ENCODE measurements around the gene AP4B1. TPM values are rescaled to one million over a fixed set of nuclear protein-coding genes. Genes with fewer than 3 reads are reported as not detected.
"Not testable (repeated sequence)": the region's sequence is repeated elsewhere in the genome, so short reads cannot be mapped to it uniquely, and the experiment has no call there.

AP4B1 gene
- 51.2 TPM for polyA plus RNA-seq (ENCODE audit: insufficient read length)
- long read RNA-seq, donor 1, partial matches to known transcripts, result 0 of 2 reads
- long read RNA-seq, donor 1, other reads (novel, unspliced or antisense), result 0 of 2 reads
- long read RNA-seq, donor 2, partial matches to known transcripts, result 8 of 9 reads
- long read RNA-seq, donor 2, other reads (novel, unspliced or antisense), result 0 of 9 reads
- long read RNA-seq, donor 3, partial matches to known transcripts, result 88 of 90 reads
- long read RNA-seq, donor 3, other reads (novel, unspliced or antisense), result 0 of 90 reads
- long read RNA-seq, donor 4, result 0 reads
- long read RNA-seq, donor 5, partial matches to known transcripts, result 10 of 14 reads
- long read RNA-seq, donor 5, other reads (novel, unspliced or antisense), result 0 of 14 reads
- long read RNA-seq, donor 6, partial matches to known transcripts, result 7 of 7 reads
- long read RNA-seq, donor 6, other reads (novel, unspliced or antisense), result 0 of 7 reads
- long read RNA-seq, donor 7, partial matches to known transcripts, result 5 of 15 reads
- long read RNA-seq, donor 7, other reads (novel, unspliced or antisense), result 6 of 15 reads
- long read RNA-seq, donor 8, partial matches to known transcripts, result 0 of 2 reads
- long read RNA-seq, donor 8, other reads (novel, unspliced or antisense), result 0 of 2 reads

GRCh38 chr1:113904674-113905434, at the start of gene AP4B1, which contains the start of gene DCLRE1B:
AP4B1 (minus strand) TSS chr1:113904799; CDS start chr1:113904717, 82 bp downstream.
DCLRE1B (plus strand) TSS chr1:113905326; CDS start chr1:113905587, 261 bp downstream.
- DNase-seq, result peak; percentile 99

DNA sequence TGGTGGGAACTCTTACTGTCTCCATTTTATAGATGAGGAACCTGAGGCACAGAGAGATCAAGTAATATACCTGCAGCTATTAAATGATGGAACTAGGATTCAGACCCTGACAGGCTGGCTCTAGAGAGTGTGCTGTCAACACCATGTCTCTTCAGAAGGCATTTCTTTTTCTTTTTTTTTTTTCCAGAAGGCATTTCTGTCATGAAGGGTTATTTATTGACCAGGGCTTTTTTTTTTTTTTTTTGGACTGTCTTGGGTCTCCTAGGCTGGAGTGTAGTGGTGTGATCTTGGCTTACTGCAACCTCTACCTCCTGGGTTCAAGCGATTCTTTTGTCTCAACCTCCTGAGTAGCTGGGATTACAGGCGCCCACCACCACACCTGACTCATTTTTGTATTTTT, 47.1 kb upstream of the AP4B1 start:
- no peak for DNase-seq

DNA sequence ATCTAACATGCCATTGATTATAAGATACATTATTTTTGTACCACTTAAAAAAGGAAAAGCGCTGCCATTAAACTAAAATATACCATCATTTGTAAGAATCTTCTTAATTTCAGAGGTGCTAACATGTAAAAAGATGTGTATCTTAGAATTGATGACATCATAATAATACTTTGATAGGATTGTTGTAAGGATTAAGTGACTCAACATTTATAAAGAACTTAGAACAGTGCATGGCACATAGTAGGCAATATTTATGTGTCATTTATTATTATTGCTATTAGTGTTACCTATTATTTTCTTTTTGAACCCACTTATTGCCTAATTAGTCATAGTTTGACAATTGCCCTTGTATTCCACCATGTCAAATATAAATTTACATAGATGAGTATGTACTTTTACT, 46.3 kb upstream of the AP4B1 start:
- no peak for DNase-seq

DNA sequence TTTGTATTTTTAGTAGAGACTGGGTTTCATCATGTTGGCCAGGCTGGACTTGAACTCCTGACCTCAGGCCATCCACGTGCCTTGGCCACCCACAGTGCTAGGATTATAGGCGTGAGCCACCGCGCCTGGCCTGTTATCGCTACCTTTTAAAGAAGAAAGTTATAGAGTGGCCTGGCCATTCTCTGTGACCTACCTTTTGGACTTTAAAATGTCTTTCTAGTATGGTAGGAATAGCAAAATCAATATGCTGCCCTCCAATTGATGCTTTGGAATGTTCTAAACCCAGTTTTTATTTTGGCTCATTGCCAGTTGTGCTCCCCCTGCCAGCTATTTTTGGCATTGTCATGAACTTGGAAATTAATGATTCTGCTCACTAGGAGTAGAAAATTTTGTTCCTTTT, 44.4 kb upstream of the AP4B1 start:
- no peak for DNase-seq

GRCh38 chr1:113948151-113948550, 43.6 kb upstream of the AP4B1 start:
- DNase-seq, result not testable (repeated sequence)

- DNase-seq, result no peak
Observed at GRCh38 chr1:113947388-113948107, 42.9 kb upstream of the AP4B1 start.

DNA sequence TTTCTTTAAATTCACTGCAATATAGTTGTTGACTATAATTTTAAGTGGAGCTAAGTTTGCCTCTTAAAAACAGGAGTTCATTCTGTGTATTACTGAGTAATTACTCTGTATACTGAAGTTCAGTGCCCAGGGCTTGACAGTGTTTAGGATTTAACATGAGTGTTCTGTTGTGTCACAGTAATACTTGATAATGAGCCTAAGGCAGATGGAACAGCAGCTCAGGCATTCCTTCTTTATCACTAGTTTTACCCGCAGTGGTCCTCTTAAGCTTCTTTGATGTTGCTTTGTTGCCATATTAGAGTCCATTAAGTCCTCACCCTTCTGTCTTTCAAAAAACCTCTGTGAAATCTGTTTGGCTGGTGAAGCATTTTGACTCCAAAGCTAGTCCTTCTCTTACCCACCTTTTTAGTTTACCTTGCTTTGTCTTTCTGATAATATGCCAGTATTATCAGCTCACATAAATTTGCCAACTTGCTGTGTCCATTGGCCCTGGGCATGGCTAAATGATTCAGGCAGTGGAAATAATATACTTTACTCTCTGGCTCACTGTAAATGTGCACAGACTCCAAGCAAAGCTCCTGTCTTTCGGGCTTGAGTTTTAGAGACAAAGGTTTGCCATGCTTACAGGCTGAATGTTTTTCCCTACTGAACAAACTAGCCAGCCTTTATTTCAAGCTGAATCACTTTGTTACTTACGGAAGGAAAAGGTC, 42.2 kb upstream of the AP4B1 start:
- no peak for DNase-seq

GRCh38 chr1:113946112-113946511, 41.5 kb upstream of the AP4B1 start:
- DNase-seq, result no peak

- DNase-seq, result no peak
Observed at GRCh38 chr1:113945329-113945728, 40.7 kb upstream of the AP4B1 start.

- no peak for DNase-seq
Observed at GRCh38 chr1:113943028-113943811, 38.6 kb upstream of the AP4B1 start.

GRCh38 chr1:113942527-113942926, 37.9 kb upstream of the AP4B1 start:
- no peak for DNase-seq

DNA sequence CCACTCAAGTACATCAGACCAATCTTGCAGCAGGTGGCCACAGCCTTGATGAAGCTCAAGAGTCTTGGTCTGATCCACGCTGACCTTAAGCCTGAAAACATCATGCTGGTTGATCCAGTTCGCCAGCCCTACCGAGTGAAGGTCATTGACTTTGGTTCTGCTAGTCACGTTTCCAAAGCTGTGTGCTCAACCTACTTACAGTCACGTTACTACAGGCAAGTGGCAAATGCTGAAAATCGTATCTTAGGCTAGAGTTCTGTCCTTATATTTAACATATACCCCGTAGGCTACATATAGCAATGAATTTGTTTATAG, 36.6 kb upstream of the AP4B1 start:
- DNase-seq, result no peak

DNA sequence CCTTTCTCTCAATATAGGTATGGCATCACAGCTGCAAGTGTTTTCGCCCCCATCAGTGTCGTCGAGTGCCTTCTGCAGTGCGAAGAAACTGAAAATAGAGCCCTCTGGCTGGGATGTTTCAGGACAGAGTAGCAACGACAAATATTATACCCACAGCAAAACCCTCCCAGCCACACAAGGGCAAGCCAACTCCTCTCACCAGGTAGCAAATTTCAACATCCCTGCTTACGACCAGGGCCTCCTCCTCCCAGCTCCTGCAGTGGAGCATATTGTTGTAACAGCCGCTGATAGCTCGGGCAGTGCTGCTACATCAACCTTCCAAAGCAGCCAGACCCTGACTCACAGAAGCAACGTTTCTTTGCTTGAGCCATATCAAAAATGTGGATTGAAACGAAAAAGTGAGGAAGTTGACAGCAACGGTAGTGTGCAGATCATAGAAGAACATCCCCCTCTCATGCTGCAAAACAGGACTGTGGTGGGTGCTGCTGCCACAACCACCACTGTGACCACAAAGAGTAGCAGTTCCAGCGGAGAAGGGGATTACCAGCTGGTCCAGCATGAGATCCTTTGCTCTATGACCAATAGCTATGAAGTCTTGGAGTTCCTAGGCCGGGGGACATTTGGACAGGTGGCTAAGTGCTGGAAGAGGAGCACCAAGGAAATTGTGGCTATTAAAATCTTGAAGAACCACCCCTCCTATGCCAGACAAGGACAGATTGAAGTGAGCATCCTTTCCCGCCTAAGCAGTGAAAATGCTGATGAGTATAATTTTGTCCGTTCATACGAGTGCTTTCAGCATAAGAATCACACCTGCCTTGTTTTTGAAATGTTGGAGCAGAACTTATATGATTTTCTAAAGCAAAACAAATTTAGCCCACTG, 36.0 kb upstream of the AP4B1 start:
- no peak for DNase-seq

DNA sequence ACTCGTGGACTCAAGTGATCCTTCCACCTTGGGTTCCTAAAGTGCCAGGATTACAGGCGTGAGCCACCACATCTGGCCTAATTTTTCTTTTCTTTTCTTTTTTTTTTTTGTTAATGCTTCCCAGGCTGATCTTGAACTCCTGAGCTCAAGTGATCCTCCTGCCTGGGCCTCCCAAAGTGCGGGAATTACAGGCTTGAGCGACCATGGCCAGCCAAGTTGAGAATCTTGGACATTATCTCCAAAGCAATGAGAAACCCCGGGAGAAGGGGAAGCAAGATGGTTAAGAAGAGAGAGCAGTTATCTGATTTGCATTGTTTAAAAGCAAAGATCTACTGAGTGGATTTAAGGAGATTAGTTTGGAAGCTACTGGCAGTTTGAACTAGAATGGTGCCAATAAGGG, 33.6 kb upstream of the AP4B1 start:
- no peak for DNase-seq

DNA sequence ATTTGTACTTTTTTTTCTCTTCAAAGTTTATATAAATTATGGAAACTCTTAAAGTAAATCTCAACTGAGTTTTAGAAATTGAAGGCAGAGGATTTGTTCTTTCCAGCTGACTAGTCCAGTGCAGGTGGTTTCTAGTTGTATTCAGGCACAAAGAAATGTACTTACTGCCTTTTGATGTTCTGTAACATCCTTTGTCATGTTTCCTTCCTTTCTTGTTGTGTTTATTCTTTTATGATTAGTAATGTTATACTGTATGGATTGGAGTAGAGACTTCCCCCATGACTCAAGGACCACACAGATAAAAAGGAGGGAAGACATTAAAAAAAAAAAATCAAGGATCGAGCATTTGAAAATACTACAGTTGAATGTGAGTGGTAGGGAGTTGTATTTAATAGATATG, 32.5 kb upstream of the AP4B1 start:
- no peak for DNase-seq

- DNase-seq, result no peak
Observed at GRCh38 chr1:113935970-113936369, 31.4 kb upstream of the AP4B1 start.

DNA sequence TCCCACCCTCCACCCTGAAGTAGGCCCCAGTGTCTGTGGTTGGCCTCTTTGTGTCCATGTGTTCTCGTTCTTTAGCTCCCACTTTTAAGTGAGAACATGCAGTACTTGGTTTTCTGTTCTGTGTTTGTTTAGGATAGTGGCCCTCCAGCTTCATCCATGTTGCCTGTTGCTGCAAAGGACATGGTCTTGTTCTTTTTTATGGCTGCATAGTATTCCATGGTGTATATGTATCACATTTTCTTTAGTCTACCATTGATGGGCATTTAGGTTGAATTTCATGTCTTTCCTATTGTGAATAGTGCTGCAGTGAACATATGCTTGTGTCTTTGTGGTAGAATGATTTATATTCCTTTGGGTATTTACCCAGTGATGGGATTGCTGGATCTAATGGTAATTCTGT, 30.6 kb upstream of the AP4B1 start:
- DNase-seq, result no peak

- no peak for DNase-seq
Observed at GRCh38 chr1:113934511-113935055, 30.0 kb upstream of the AP4B1 start.

GRCh38 chr1:113934006-113934405, 29.4 kb upstream of the AP4B1 start:
- no peak for DNase-seq
